Ishikawa (cell line): ENCODE data around the gene ITGA8.

Source experiments
- CEBPB ChIP-seq: IDR thresholded peaks from 2 replicates; pipeline ENCODE4 v1.6.1; 2012
- CREB1 ChIP-seq: IDR thresholded peaks from 2 replicates; pipeline ENCODE4 v1.6.1; 2012; ENCODE audit warnings: low read depth
- EGR1 ChIP-seq: IDR thresholded peaks from 2 replicates; pipeline ENCODE4 v1.6.1; 2012
- EP300 ChIP-seq: IDR thresholded peaks from 2 replicates; pipeline ENCODE4 v1.6.1; 2012; ENCODE audit warnings: borderline replicate concordance
- FOXM1 ChIP-seq: IDR thresholded peaks from 2 replicates; pipeline ENCODE4 v1.6.1; 2012; ENCODE audit warnings: low read depth, borderline replicate concordance
- MAX ChIP-seq: IDR thresholded peaks from 2 replicates; pipeline ENCODE4 v1.6.1; 2012
- NFIC ChIP-seq: IDR thresholded peaks from 2 replicates; pipeline ENCODE4 v1.6.1; 2012
- RAD21 ChIP-seq: IDR thresholded peaks from 2 replicates; pipeline ENCODE4 v1.6.1; 2012; ENCODE audit warnings: low read depth
- REST ChIP-seq: IDR thresholded peaks from 2 replicates; pipeline ENCODE4 v1.6.1; 2012; ENCODE audit warnings: low read depth, mild to moderate bottlenecking
- TAF1 ChIP-seq: IDR thresholded peaks from 2 replicates; pipeline ENCODE4 v1.6.1; 2012; ENCODE audit warnings: low read depth, mild to moderate bottlenecking
- TCF12 ChIP-seq: IDR thresholded peaks from 2 replicates; pipeline ENCODE4 v1.6.1; 2012; ENCODE audit warnings: low read depth
- TEAD4 ChIP-seq: IDR thresholded peaks from 2 replicates; pipeline ENCODE4 v1.6.1; 2012
- USF1 ChIP-seq: IDR thresholded peaks from 2 replicates; pipeline ENCODE4 v1.6.1; 2012
- YY1 ChIP-seq: IDR thresholded peaks from 2 replicates; pipeline ENCODE4 v1.6.1; 2012; ENCODE audit warnings: low read depth
- ZBTB7A ChIP-seq: IDR thresholded peaks from 2 replicates; pipeline ENCODE4 v1.6.1; 2012; ENCODE audit warnings: low read depth

Gene ITGA8

GRCh38 chr10:15670880-15671279 is 48.8 kb downstream of the ITGA8 start:
- TF ChIP-seq TCF12 (no peak), TAF1 (no peak)

- TF ChIP-seq NFIC (no peak), TCF12 (no peak), EP300 (no peak), TAF1 (no peak), REST (no peak), MAX (no peak), CREB1 (no peak), YY1 (no peak), TEAD4 (no peak), FOXM1 (no peak), CEBPB (no peak)
Measured at GRCh38 chr10:15661574-15661973, 58.1 kb downstream of the ITGA8 start.

GRCh38 chr10:15660990-15661389 is 58.7 kb downstream of the ITGA8 start:
- no peak for TF ChIP-seq RAD21
- no peak for TF ChIP-seq FOXM1
- TF ChIP-seq TEAD4 = no peak
- no peak for TF ChIP-seq CREB1
- no peak for TF ChIP-seq ZBTB7A

- no peak for TF ChIP-seq EGR1
- TF ChIP-seq NFIC = no peak
- TF ChIP-seq YY1 = no peak
- TF ChIP-seq CEBPB = no peak
Measured at GRCh38 chr10:15658069-15658702, 61.5 kb downstream of the ITGA8 start.

- TF ChIP-seq TCF12 (no peak), TEAD4 (no peak), RAD21 (no peak), EP300 (no peak), ZBTB7A (no peak), USF1 (no peak), YY1 (no peak), CEBPB (no peak), TAF1 (no peak), CREB1 (no peak), MAX (no peak), REST (no peak), EGR1 (no peak), FOXM1 (no peak), NFIC (no peak)
Measured at GRCh38 chr10:15652757-15653156, 67.0 kb downstream of the ITGA8 start.

GRCh38 chr10:15652117-15652516 is 67.6 kb downstream of the ITGA8 start:
- TF ChIP-seq USF1 = no peak
- TF ChIP-seq YY1 = no peak
- no peak for TF ChIP-seq EGR1
- no peak for TF ChIP-seq NFIC

GRCh38 chr10:15651175-15651574 is 68.5 kb downstream of the ITGA8 start:
- TF ChIP-seq TAF1 (no peak), EP300 (no peak), CEBPB (no peak), FOXM1 (no peak), YY1 (no peak), ZBTB7A (no peak), RAD21 (no peak), NFIC (no peak), EGR1 (no peak), TCF12 (no peak), USF1 (no peak), TEAD4 (no peak), CREB1 (no peak), REST (no peak), MAX (no peak)
